ENCODE results near the gene ABCB10.

DNA sequence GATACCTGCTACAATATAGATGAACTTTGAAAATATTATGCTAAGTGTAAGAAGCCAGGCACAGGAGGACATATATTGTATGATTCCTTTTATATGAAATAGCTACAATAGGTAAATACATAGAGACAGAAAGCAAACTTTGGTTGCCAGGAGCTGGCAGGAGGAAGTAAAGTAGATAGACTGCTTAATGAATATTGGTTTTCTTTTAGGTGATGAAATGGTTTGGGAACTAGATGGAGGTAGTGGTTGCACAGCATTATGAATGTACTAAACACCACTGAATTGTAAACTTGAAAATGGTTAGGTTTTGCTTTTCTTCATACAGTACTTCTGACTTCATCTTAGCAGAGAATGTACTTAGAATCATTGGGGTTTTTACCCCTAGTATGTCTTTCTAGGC is 21.5 kb downstream of the ABCB10 start:
- TF ChIP-seq CTCF (IDR thresholded peaks at IDR 0.05): no peak
- no peak for TF ChIP-seq POLR2A (IDR thresholded peaks at IDR 0.05)
- no peak for TF ChIP-seq POLR2AphosphoS5 (IDR thresholded peaks at IDR 0.05)
